Progenitor cell of endocrine pancreas (in vitro differentiated cells): ENCODE measurements around the gene MKRN1. TPM values are rescaled to one million over a fixed set of nuclear protein-coding genes. Genes with fewer than 3 reads are reported as not detected.
A peak's percentile ranks its signal among the peaks of the same experiment; 100 is the strongest.

Experiments used
- DNase-seq: peaks from one replicate; pipeline ENCODE4 v3.0.0; 2021; ENCODE audit warnings: low spot score; ENCODE audit not compliant: unreplicated experiment
- H3K27ac Mint-ChIP-seq: 2 replicates; pipeline ENCODE4 v1.8.0; 2021; ENCODE audit warnings: mild to moderate bottlenecking, moderate library complexity, mixed read lengths
- H3K27me3 Mint-ChIP-seq: 2 replicates; pipeline ENCODE4 v1.8.0; 2021; ENCODE audit warnings: mixed read lengths
- H3K36me3 Mint-ChIP-seq: 2 replicates; pipeline ENCODE4 v1.8.0; 2022; ENCODE audit warnings: mixed read lengths; ENCODE audit not compliant: insufficient read depth
- H3K4me1 Mint-ChIP-seq: 2 replicates; pipeline ENCODE4 v1.8.0; 2021; ENCODE audit warnings: low read depth, mixed read lengths
- H3K4me3 Mint-ChIP-seq: 2 replicates; pipeline ENCODE4 v1.8.0; 2021; ENCODE audit warnings: low read depth, mild to moderate bottlenecking, moderate library complexity, mixed read lengths
- H3K9me3 Mint-ChIP-seq: 2 replicates; pipeline ENCODE4 v1.8.0; 2021; ENCODE audit warnings: low read depth, mixed read lengths
- total RNA-seq: library from RNA; stranded (reverse); gene quantifications from 2 replicates; pipeline ENCODE4 v1.2.1, GENCODE V29; 2021
- TF ChIP-seq, protein P1 (sequence below): fragments of 200-600 bp; sonication (generic); IDR thresholded peaks from one replicate; pipeline ENCODE4 v1.5.0; 2021; ENCODE audit warnings: antibody characterized with exemption, mild to moderate bottlenecking; ENCODE audit not compliant: unreplicated experiment

Gene MKRN1
- total RNA-seq, 1 donor from 2014 or later: 99.4 TPM

DNA sequence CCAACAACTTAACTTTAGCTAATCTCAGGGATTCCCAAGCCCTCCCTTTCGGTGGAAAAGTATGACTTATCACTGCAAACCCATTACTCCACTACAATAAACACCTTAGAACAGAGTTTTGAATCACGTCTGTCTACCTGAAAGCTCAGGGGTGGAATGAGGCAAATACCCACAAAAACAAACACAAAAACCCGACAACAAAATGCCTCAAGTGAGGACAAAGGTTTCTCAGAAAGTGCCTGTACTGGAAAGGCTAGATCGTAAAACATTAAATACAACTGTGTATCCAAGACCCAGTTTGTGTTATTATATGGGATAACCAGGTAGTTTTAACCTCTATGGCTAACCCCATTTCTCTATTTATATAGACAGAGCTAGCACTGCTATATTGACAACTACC lies 26.0 kb downstream of the MKRN1 start:
- peaks cover 18% of the 10 kb centered on the region for H3K4me1 Mint-ChIP-seq
- TF ChIP-seq, protein P1, sequence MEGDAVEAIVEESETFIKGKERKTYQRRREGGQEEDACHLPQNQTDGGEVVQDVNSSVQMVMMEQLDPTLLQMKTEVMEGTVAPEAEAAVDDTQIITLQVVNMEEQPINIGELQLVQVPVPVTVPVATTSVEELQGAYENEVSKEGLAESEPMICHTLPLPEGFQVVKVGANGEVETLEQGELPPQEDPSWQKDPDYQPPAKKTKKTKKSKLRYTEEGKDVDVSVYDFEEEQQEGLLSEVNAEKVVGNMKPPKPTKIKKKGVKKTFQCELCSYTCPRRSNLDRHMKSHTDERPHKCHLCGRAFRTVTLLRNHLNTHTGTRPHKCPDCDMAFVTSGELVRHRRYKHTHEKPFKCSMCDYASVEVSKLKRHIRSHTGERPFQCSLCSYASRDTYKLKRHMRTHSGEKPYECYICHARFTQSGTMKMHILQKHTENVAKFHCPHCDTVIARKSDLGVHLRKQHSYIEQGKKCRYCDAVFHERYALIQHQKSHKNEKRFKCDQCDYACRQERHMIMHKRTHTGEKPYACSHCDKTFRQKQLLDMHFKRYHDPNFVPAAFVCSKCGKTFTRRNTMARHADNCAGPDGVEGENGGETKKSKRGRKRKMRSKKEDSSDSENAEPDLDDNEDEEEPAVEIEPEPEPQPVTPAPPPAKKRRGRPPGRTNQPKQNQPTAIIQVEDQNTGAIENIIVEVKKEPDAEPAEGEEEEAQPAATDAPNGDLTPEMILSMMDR: no peak
- no peaks in the 10 kb centered on the region for H3K27me3 Mint-ChIP-seq
- no peak overlapping the region for H3K4me3 Mint-ChIP-seq
- peaks cover 33% of the 10 kb centered on the region for H3K36me3 Mint-ChIP-seq
- peak overlapping the region; percentile 1 for H3K27ac Mint-ChIP-seq
- H3K9me3 Mint-ChIP-seq: no peaks in the 10 kb centered on the region
- no peak for DNase-seq

DNA sequence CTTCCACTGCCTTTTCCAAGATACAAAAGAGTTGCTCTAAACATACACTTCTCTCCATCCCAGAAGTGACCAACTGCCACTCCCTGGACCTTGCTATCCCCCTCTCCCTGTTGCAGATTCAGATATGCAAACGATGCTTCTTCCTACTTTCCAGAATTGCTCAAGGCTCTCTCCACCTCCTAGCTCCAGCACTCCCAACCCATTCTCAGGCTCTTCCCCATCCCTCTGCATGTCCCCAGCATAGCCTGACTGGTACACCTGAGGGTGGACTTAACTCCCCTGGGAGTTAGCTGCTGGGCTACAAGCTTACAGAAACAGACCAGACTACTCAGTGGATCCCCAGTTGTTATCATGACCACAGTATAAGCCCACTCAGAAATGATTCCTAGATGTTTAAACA lies 27.6 kb downstream of the MKRN1 start:
- Mint-ChIP-seq H3K27me3 (no peaks in the 10 kb centered on the region), H3K4me1 (peaks cover 12% of the 10 kb centered on the region), H3K9me3 (no peaks in the 10 kb centered on the region), H3K27ac (peak overlapping the region; percentile 22), H3K36me3 (peaks cover 28% of the 10 kb centered on the region), H3K4me3 (no peak overlapping the region)
- no peak for DNase-seq
- TF ChIP-seq, protein P1: no peak

DNA sequence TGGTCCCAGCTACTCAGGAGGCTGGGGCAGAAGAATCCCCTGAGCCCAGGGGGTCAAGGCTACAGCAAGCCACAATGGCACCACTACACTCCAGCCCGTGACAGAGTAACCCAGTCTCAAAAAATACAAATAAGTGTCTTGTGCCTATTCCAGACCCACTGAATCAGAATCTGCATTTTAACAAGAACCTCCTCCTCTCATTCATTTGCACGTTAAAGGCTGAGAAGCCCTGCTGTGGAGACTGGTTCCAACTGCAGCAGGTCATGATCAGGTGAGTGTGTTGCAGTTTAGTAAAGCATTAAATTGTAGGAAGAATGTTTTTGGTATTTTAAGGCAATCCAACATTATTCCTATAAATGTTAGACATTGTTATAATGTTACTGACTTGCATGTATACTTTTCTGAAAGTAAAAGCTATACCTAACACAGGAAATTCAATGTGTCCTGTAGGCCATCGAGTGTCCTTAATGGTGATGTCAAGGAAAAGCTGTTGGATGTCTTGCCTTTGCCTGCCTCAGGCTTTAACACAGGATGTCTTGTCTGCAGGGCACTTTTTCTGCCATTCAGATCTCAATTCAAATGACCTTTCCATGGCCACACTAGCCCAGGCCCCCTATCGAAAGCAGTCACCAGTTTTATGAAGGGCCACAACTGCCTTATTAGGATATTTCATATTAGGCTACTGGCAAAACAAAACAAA lies 30.4 kb downstream of the MKRN1 start:
- Mint-ChIP-seq H3K27ac (no peak overlapping the region), H3K27me3 (no peaks in the 10 kb centered on the region), H3K9me3 (no peaks in the 10 kb centered on the region), H3K4me1 (peaks cover 5% of the 10 kb centered on the region), H3K36me3 (peaks cover 10% of the 10 kb centered on the region), H3K4me3 (no peak overlapping the region)
- TF ChIP-seq, protein P1: no peak
- no peak for DNase-seq

DNA sequence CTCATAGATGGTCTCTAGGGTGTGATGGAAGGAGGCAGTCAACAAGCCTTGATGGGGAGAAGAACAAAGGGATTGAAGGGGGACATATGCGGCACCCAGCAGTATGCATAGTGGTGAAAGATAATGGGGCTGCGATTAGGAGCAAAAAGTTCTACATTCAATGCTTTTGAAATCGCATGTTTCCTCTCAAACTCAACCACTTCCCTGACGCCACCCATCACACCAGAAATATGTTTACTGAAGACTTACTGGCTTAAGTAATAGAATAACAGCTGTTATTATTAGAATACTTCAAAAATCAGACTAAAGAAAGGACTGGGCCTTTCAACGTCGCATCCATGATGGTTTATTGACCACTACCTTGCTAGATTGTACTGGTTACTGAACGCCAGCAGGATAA lies 31.5 kb downstream of the MKRN1 start:
- H3K27ac Mint-ChIP-seq: no peak overlapping the region

DNA sequence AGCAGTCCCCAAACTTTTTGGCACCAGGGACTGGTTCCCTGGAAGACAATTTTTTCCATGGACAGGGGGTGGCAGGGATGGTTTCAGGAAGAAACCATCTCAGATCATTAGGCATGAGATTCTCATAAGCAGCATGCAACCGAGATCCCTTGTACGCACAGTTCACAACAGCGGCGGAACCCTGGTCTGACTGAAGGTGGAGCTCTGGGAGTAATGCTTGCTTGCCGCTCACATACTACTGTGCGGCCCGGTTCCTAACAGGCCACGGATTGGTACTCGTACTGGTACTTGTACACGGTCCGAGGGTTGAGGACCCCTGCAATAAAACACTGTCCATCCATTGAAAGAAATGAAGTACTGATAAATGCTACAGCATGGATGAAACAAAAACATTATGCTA lies 32.8 kb downstream of the MKRN1 start:
- TF ChIP-seq, protein P1: no peak
- H3K4me3 Mint-ChIP-seq: no peak overlapping the region
- no peaks in the 10 kb centered on the region for H3K27me3 Mint-ChIP-seq
- DNase-seq: no peak
- no peaks in the 10 kb centered on the region for H3K4me1 Mint-ChIP-seq
- H3K27ac Mint-ChIP-seq: no peak overlapping the region
- peaks cover 2% of the 10 kb centered on the region for H3K36me3 Mint-ChIP-seq
- no peaks in the 10 kb centered on the region for H3K9me3 Mint-ChIP-seq

More for the DNA sequence above, 31.5 kb downstream of the MKRN1 start:
- DNase-seq: no peak
- H3K4me1 Mint-ChIP-seq: peaks cover 2% of the 10 kb centered on the region
- H3K4me3 Mint-ChIP-seq: no peak overlapping the region
- no peaks in the 10 kb centered on the region for H3K9me3 Mint-ChIP-seq
- TF ChIP-seq, protein P1: no peak
- H3K36me3 Mint-ChIP-seq: peaks cover 6% of the 10 kb centered on the region
- no peaks in the 10 kb centered on the region for H3K27me3 Mint-ChIP-seq
